HL-60/S4 (cell line): Measurements from ENCODE around the gene ABAT.
"Not testable (repeated sequence)": the region's sequence is repeated elsewhere in the genome, so short reads cannot be mapped to it uniquely, and the experiment has no call there.

Experiments
- in situ Hi-C: fragments of 300-500 bp; cut with MboI; formaldehyde crosslinking; loops from 2 replicates; pipeline ENCODE4 v1.14.3; 2022; ENCODE audit warnings: low sequenced_read_pairs

ABAT gene

GRCh38 chr16:8774208-8774607 lies 99.8 kb downstream of the ABAT start:
- in situ Hi-C loops: no loop called here

GRCh38 chr16:8775359-8775758 lies 100.9 kb downstream of the ABAT start:
- in situ Hi-C loops: no loop called here

GRCh38 chr16:8776129-8776584 lies 101.7 kb downstream of the ABAT start:
- in situ Hi-C loops: no loop called here

- in situ Hi-C loops: no loop called here
Observed at GRCh38 chr16:8777217-8777616, 102.8 kb downstream of the ABAT start.

GRCh38 chr16:8781797-8782196 lies 107.4 kb downstream of the ABAT start:
- in situ Hi-C loops: no loop called here

- in situ Hi-C loops: no loop called here
Observed at GRCh38 chr16:8782673-8783072, 108.3 kb downstream of the ABAT start.

- in situ Hi-C loops: no loop called here
Observed at GRCh38 chr16:8785408-8785807, 111.0 kb downstream of the ABAT start.

- in situ Hi-C loops: not testable (repeated sequence)
Observed at GRCh38 chr16:8786316-8786715, 111.9 kb downstream of the ABAT start.

GRCh38 chr16:8788578-8789172 lies 114.3 kb downstream of the ABAT start:
- in situ Hi-C loops: no loop called here

GRCh38 chr16:8795091-8795490 lies 120.7 kb downstream of the ABAT start:
- in situ Hi-C loops: no loop called here

- in situ Hi-C loops: no loop called here
Observed at GRCh38 chr16:8795818-8796217, 121.4 kb downstream of the ABAT start.

GRCh38 chr16:8796469-8797363 lies 122.3 kb downstream of the ABAT start:
- in situ Hi-C loops: no loop called here

- in situ Hi-C loops: no loop called here
Observed at GRCh38 chr16:8797364-8798173, 123.2 kb downstream of the ABAT start, which contains the start of the genes PMM2 and TMEM186. Gene PMM2 (plus strand): TSS chr16:8797839. CDS start chr16:8797883, 44 bp downstream. Gene TMEM186 (minus strand): TSS chr16:8797639. CDS start chr16:8797614, 25 bp downstream.

- in situ Hi-C loops: no loop called here
Observed at GRCh38 chr16:8798174-8798527, 123.7 kb downstream of the ABAT start.

- in situ Hi-C loops: no loop called here
Observed at GRCh38 chr16:8798535-8799157, 124.2 kb downstream of the ABAT start.

- in situ Hi-C loops: no loop called here
Observed at GRCh38 chr16:8801701-8802100, 127.3 kb downstream of the ABAT start.

GRCh38 chr16:8803733-8804132 lies 129.3 kb downstream of the ABAT start:
- in situ Hi-C loops: not testable (repeated sequence)

- in situ Hi-C loops: no loop called here
Observed at GRCh38 chr16:8804313-8804712, 129.9 kb downstream of the ABAT start.

GRCh38 chr16:8806272-8806983 lies 132.0 kb downstream of the ABAT start:
- in situ Hi-C loops: no loop called here

GRCh38 chr16:8807189-8807588 lies 132.8 kb downstream of the ABAT start:
- in situ Hi-C loops: no loop called here
